Gastroesophageal sphincter (tissue), 4 donors: ENCODE results near the gene DSPP. TPM values are rescaled to one million over a fixed set of nuclear protein-coding genes. Genes with fewer than 3 reads are reported as not detected.
A peak's percentile ranks its signal among the peaks of the same experiment; 100 is the strongest.

Experiments
- ATAC-seq: fragments of 150-250 bp; one replicate; pipeline ENCODE4 v1.9.1; 2016; ENCODE audit warnings: mild to moderate bottlenecking, moderate library complexity
- H3K27ac ChIP-seq, 4 donors: fragments of 200-600 bp; sonication (generic) in 3 of 4; 1 replicate in 3 of 4; 2 replicates in 1 of 4; pipeline ENCODE4 v1.5.1; 2016 to 2019
- H3K27me3 ChIP-seq: fragments of 200-600 bp; sonication (generic); one replicate; pipeline ENCODE4 v1.5.1; 2019
- H3K36me3 ChIP-seq, 2 donors: fragments of 200-600 bp; sonication (generic); one replicate each; pipeline ENCODE4 v1.5.1; 2019; ENCODE audit warnings: control low read depth in 1 of 2
- H3K4me1 ChIP-seq, 3 donors: fragments of 200-600 bp; sonication (generic); 1 replicate in 2 of 3; 2 replicates in 1 of 3; pipeline ENCODE4 v1.5.1; 2016 to 2019; ENCODE audit warnings: control low read depth in 2 of 3
- H3K4me3 ChIP-seq, 2 donors: fragments of 200-600 bp; sonication (generic); one replicate each; pipeline ENCODE4 v1.5.1; 2019; ENCODE audit warnings: mild to moderate bottlenecking in 1 of 2, moderate library complexity in 1 of 2
- H3K9me3 ChIP-seq, 3 donors: fragments of 200-600 bp; sonication (generic); one replicate each; pipeline ENCODE4 v1.5.1; 2017 to 2019; ENCODE audit warnings: control low read depth in 2 of 3
- CTCF ChIP-seq, 4 experiments: fragments of 200-600 bp in 2 of 4; fragments of 450-650 bp in 2 of 4; sonication (generic) in 1 of 4; IDR thresholded peaks; one replicate each; pipeline ENCODE4 v1.5.1; 2017 to 2019; ENCODE audit warnings: antibody characterized with exemption in 4 of 4, mild to moderate bottlenecking in 2 of 4, moderate library complexity in 2 of 4
- EP300 ChIP-seq: sonication (generic); formaldehyde crosslinking; IDR thresholded peaks from one replicate; pipeline ENCODE4 v1.6.1; 2017; ENCODE audit warnings: antibody characterized with exemption, mild to moderate bottlenecking
- POLR2A ChIP-seq, 2 donors: fragments of 450-650 bp; IDR thresholded peaks; one replicate each; pipeline ENCODE4 v1.6.1; 2017; ENCODE audit warnings: antibody characterized with exemption in 2 of 2, mild to moderate bottlenecking in 2 of 2, moderate library complexity in 1 of 2
- POLR2AphosphoS5 ChIP-seq: sonication (generic); formaldehyde crosslinking; IDR thresholded peaks from one replicate; pipeline ENCODE4 v1.6.1; 2017; ENCODE audit warnings: antibody characterized with exemption
- WGBS, 2 donors: methylation state at CpG; one replicate each; pipeline ENCODE4 v1.1.5; 2018; ENCODE audit warnings: low coverage in 1 of 2; 5-methylcytosine and 5-hydroxymethylcytosine counted together
- total RNA-seq, 4 donors: library from RNA; depleted of rRNA; stranded (reverse); fragments of >200 nt; gene quantifications; one replicate each; pipeline ENCODE4 v1.1.0, GENCODE V29; 2016

Gene DSPP
- total RNA-seq, 4 donors from 2014 or later, result not detected

GRCh38 chr4:87592124-87592523, 16.2 kb upstream of the DSPP start:
- no peaks in the 10 kb centered on the region for H3K9me3 ChIP-seq
- no peak overlapping the region for H3K4me3 ChIP-seq
- no peak overlapping the region for H3K27ac ChIP-seq
- peaks cover 0 to 10% (median 0%) of the 10 kb centered on the region in 3 donors for H3K4me1 ChIP-seq
- no peak for TF ChIP-seq POLR2AphosphoS5
- TF ChIP-seq CTCF (IDR thresholded peaks at IDR 0.05), result no peak
- no peak for TF ChIP-seq POLR2A (IDR thresholded peaks at IDR 0.05)
- TF ChIP-seq EP300, result no peak
- H3K36me3 ChIP-seq, result no peaks in the 10 kb centered on the region
- ATAC-seq, result no peak
- WGBS, 2 donors, result 69% methylated on average over 2 of the region's 2 CpGs
- H3K27me3 ChIP-seq, result no peaks in the 10 kb centered on the region

DNA sequence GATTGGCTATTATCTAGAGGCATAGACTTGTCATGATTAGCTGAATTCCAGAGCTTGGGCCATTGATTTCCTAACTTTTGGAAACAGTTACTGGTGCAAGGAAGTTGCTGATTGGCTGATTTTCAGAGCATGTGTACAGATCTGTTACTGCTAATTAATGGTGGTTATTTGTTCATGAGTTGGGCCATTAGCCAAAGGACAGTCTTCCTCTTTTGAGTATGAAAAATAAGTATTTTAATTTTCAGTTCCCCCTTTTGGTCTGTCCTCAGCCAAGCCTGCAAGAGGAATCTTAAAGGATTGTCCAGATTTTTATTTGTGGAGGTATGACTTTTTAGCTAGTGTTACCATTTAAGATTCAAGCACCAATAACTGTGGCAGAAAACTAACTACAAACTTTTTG, 7.0 kb upstream of the DSPP start:
- no peaks in the 10 kb centered on the region for H3K9me3 ChIP-seq
- no peaks in the 10 kb centered on the region for H3K4me1 ChIP-seq
- H3K27ac ChIP-seq, result no peak overlapping the region
- no peak overlapping the region for H3K4me3 ChIP-seq
- ATAC-seq, result no peak
- H3K27me3 ChIP-seq, result no peaks in the 10 kb centered on the region
- no peaks in the 10 kb centered on the region for H3K36me3 ChIP-seq
- no peak for TF ChIP-seq EP300
- TF ChIP-seq CTCF (IDR thresholded peaks at IDR 0.05), result no peak
- no peak for TF ChIP-seq POLR2AphosphoS5
- TF ChIP-seq POLR2A (IDR thresholded peaks at IDR 0.05), result no peak

DNA sequence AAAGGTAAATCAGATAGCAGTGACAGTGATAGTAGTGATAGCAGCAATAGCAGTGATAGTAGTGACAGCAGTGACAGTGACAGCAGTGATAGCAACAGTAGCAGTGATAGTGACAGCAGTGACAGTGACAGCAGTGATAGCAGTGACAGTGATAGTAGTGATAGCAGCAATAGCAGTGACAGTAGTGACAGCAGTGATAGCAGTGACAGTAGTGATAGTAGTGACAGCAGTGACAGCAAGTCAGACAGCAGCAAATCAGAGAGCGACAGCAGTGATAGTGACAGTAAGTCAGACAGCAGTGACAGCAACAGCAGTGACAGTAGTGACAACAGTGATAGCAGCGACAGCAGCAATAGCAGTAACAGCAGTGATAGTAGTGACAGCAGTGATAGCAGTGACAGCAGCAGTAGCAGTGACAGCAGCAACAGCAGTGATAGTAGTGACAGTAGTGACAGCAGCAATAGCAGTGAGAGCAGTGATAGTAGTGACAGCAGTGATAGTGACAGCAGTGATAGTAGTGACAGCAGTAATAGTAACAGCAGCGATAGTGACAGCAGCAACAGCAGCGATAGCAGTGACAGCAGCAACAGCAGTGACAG, 6.1 kb downstream of the DSPP start:
- Histone ChIP-seq H3K4me3 (no peak overlapping the region), H3K27me3 (no peaks in the 10 kb centered on the region), H3K36me3 (no peaks in the 10 kb centered on the region), H3K4me1 (peaks cover 0 to 4% (median 0%) of the 10 kb centered on the region in 3 donors), H3K27ac (no peak overlapping the region), H3K9me3 (no peaks in the 10 kb centered on the region)
- no peak for ATAC-seq
- no peak for TF ChIP-seq EP300
- no peak for TF ChIP-seq POLR2A (IDR thresholded peaks at IDR 0.05)
- no peak for TF ChIP-seq CTCF (IDR thresholded peaks at IDR 0.05)
- TF ChIP-seq POLR2AphosphoS5, result no peak
- WGBS, 2 donors, result 76 to 100% methylated on average over 2 to 4 of the region's 4 CpGs

- WGBS, 2 donors, result 28 to 71% methylated on average over 4 to 9 of the region's 9 CpGs
- TF ChIP-seq POLR2A (IDR thresholded peaks at IDR 0.05), result no peak
- TF ChIP-seq POLR2AphosphoS5, result no peak
- no peak for TF ChIP-seq EP300
- TF ChIP-seq CTCF (IDR thresholded peaks at IDR 0.05), result no peak
- no peak for ATAC-seq
- Histone ChIP-seq H3K36me3 (no peaks in the 10 kb centered on the region), H3K4me3 (no peak overlapping the region), H3K27ac (no peak overlapping the region), H3K9me3 (no peaks in the 10 kb centered on the region), H3K4me1 (peaks cover 0 to 13% (median 0%) of the 10 kb centered on the region in 3 donors), H3K27me3 (no peaks in the 10 kb centered on the region)
Observed at GRCh38 chr4:87616268-87616667, 7.9 kb downstream of the DSPP start.

- Histone ChIP-seq H3K4me1 (peaks cover 0 to 16% (median 0%) of the 10 kb centered on the region in 3 donors), H3K27ac (peak overlapping the region; percentile 49 to 70 (median 66)), H3K4me3 (no peak overlapping the region), H3K36me3 (no peaks in the 10 kb centered on the region), H3K9me3 (no peaks in the 10 kb centered on the region), H3K27me3 (no peaks in the 10 kb centered on the region)
- WGBS, 2 donors, result 73 to 79% methylated on average over 6 of the region's 6 CpGs
- no peak for TF ChIP-seq EP300
- no peak for TF ChIP-seq POLR2A (IDR thresholded peaks at IDR 0.05)
- TF ChIP-seq POLR2AphosphoS5, result no peak
- TF ChIP-seq CTCF (IDR thresholded peaks at IDR 0.05), result no peak
- ATAC-seq, result no peak
Observed at GRCh38 chr4:87620086-87620485, 11.8 kb downstream of the DSPP start.
